Measurements from ENCODE around the gene DDX27. TPM values are rescaled to one million over a fixed set of nuclear protein-coding genes. Genes with fewer than 3 reads are reported as not detected.

The DDX27 gene
- polyA plus RNA-seq, 1 experiment, result 31.9 TPM

DNA sequence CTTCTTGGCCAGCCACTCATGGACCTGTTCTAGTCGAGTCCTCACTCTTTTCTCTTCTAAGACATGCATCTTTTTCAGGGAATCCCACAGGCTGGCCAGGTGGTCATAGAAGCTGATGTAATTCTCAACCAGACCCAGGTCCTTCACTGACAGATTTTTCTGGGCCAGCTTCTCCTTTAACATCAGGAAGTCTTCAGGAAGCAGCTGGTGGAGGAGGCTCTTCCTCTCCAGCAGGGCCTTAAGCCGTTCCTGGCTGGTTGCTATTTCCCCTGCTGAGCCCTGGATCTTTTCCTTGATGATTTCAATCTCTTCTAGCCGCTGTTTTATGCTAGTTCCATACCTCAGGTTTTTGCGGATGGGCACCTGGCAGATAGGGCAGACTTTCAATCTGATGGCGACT is 28.6 kb downstream of the DDX27 start:
- peaks cover 42% of the 10 kb centered on the region for H3K36me3 ChIP-seq (ENCODE audit: control insufficient read depth, insufficient read depth, low read length)

GRCh38 chr20:49248301-49248700 is 29.1 kb downstream of the DDX27 start:
- CTCF ChIA-PET, result interaction anchor here (0.7 to 4.2 kb wide), 3 partner anchors 31 to 74 kb away, joined by 3 to 75 read pairs (median 4); no protein-coding TSS in a partner anchor
- POLR2A ChIA-PET, result no interaction called here
- DNase-seq (ENCODE audit: low read depth), result no peak

More for the DNA sequence above, 28.6 kb downstream of the DDX27 start:
- POLR2A ChIA-PET, result no interaction called here
- CTCF ChIA-PET, result interaction anchor here (0.7 to 4.2 kb wide), 5 partner anchors 11 to 74 kb away, joined by 3 to 75 read pairs (median 4); no protein-coding TSS in a partner anchor
- Histone ChIP-seq H3K27me3 (ENCODE audit: control insufficient read depth, insufficient read depth, low read length) (no peaks in the 10 kb centered on the region), H3K4me3 (ENCODE audit: low read depth, low read length) (no peak overlapping the region)
- no peak for DNase-seq (ENCODE audit: low read depth)
- no peak for TF ChIP-seq CTCF (IDR thresholded peaks at IDR 0.05; ENCODE audit: insufficient read depth, low read depth, low read length)

DNA sequence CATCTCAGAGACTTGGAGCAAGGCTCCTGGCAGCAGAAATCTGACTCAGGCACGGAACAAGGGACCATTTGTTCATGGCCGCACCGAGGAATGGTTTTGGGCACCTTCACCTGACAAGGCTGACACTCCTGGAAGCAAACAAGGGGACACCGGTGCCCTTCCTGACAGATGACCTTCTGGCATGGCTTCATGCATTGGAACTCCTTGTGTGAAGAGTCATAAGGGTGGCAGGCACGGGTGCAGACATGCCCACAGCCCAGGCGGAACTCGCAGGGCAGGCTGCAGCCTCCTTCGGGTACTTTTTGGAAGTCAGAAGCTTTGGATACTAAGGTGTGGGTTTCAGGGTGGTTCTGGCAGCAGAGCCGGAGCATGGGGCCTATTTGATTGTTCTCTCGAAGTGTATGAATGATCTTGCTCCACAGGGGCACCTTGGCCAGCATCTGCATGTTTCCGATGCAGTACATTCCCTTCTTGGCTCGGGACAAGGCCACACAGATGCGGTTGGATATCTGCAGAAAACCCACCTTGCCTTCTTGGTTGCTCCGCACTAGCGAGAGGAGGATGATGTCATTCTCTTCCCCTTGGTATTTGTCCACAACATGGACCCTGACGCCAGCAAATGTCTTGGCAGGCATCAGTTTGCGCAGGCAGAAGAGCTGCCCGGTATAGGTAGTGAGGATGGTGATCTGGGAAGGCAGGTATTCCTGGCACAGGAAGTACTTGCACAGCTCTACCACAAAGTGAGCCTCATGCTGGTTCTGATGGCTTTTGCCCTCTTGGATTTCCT is 29.9 kb downstream of the DDX27 start:
- ChIA-PET POLR2A (no interaction called here), CTCF (interaction anchor here (0.9 to 4.2 kb wide), 3 partner anchors 73 to 81 kb away, joined by 3 to 75 read pairs (median 4); no protein-coding TSS in a partner anchor)
- no peak overlapping the region for H3K4me3 ChIP-seq (ENCODE audit: low read depth, low read length)
- H3K36me3 ChIP-seq (ENCODE audit: control insufficient read depth, insufficient read depth, low read length), result peaks cover 48% of the 10 kb centered on the region
- no peak for TF ChIP-seq CTCF (IDR thresholded peaks at IDR 0.05; ENCODE audit: insufficient read depth, low read depth, low read length)
- no peak for DNase-seq (ENCODE audit: low read depth)
- H3K27me3 ChIP-seq (ENCODE audit: control insufficient read depth, insufficient read depth, low read length), result no peaks in the 10 kb centered on the region

More at GRCh38 chr20:49248301-49248700, 29.1 kb downstream of the DDX27 start:
- Histone ChIP-seq H3K4me3 (ENCODE audit: low read depth, low read length) (no peak overlapping the region), H3K27me3 (ENCODE audit: control insufficient read depth, insufficient read depth, low read length) (no peaks in the 10 kb centered on the region), H3K36me3 (ENCODE audit: control insufficient read depth, insufficient read depth, low read length) (peaks cover 42% of the 10 kb centered on the region)
- TF ChIP-seq CTCF (IDR thresholded peaks at IDR 0.05; ENCODE audit: insufficient read depth, low read depth, low read length), result no peak

- no peak for TF ChIP-seq CTCF (IDR thresholded peaks at IDR 0.05; ENCODE audit: insufficient read depth, low read depth, low read length)
- Histone ChIP-seq H3K27me3 (ENCODE audit: control insufficient read depth, insufficient read depth, low read length) (no peaks in the 10 kb centered on the region), H3K4me3 (ENCODE audit: low read depth, low read length) (no peak overlapping the region), H3K36me3 (ENCODE audit: control insufficient read depth, insufficient read depth, low read length) (peaks cover 54% of the 10 kb centered on the region)
- CTCF ChIA-PET, result interaction anchor here (0.8 to 2.6 kb wide), 3 partner anchors 9 to 68 kb away, joined by 3 to 9 read pairs (median 4); no protein-coding TSS in a partner anchor
- no peak for DNase-seq (ENCODE audit: low read depth)
- POLR2A ChIA-PET, result no interaction called here
Observed at GRCh38 chr20:49252556-49253350, 33.5 kb downstream of the DDX27 start.

DNA sequence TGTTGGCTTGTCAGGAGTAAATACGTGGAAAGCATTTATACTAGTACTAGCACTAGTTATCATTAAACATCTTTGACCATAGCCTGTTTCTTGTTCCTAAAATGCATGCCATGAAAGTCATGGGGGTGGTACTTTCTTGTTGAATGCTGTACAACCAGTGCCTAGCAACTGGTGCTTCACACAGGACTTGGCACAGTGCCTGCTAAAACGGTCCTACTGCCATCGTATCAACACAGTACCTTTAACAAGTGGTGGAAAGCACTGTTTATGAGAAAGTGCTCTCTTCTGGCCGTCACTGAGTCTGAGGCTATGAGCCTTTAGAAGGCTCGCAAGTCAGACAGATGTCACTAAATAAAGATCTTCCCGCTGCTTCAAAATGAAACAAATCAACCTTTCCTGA is 37.0 kb downstream of the DDX27 start:
- no peak for TF ChIP-seq CTCF (IDR thresholded peaks at IDR 0.05; ENCODE audit: insufficient read depth, low read depth, low read length)
- POLR2A ChIA-PET, result no interaction called here
- DNase-seq (ENCODE audit: low read depth), result no peak
- Histone ChIP-seq H3K27me3 (ENCODE audit: control insufficient read depth, insufficient read depth, low read length) (no peaks in the 10 kb centered on the region), H3K36me3 (ENCODE audit: control insufficient read depth, insufficient read depth, low read length) (peaks cover 42% of the 10 kb centered on the region), H3K4me3 (ENCODE audit: low read depth, low read length) (no peak overlapping the region)
- CTCF ChIA-PET, result no interaction called here

All from BJ (cell line).